GM06990 (cell line): ENCODE data around the gene PLEKHA6.

Source experiments
- DNase-seq: peaks from one replicate; pipeline ENCODE4 v3.0.0-alpha.2; 2011; ENCODE audit not compliant: insufficient read length; ENCODE audit errors: extremely low read depth
- H3K27me3 ChIP-seq: replicated peaks from 2 replicates; pipeline ENCODE4 v1.6.0; 2011; ENCODE audit warnings: low read length; ENCODE audit not compliant: control insufficient read depth, insufficient read depth
- H3K36me3 ChIP-seq: 2 replicates; pipeline ENCODE4 v1.5.1; 2011; ENCODE audit warnings: low read length; ENCODE audit not compliant: control insufficient read depth, insufficient read depth
- H3K4me3 ChIP-seq: replicated peaks from 2 replicates; pipeline ENCODE4 v1.5.1; 2011; ENCODE audit warnings: low read depth, mild to moderate bottlenecking, control low read depth, low read length
- CTCF ChIP-seq: IDR thresholded peaks from 2 replicates; pipeline ENCODE4 v1.5.1; 2011; ENCODE audit warnings: low read length, control low read depth, mild to moderate bottlenecking, inconsistent platforms; ENCODE audit not compliant: insufficient read depth, poor library complexity, severe bottlenecking

The PLEKHA6 gene

GRCh38 chr1:204196068-204196795 lies 163.5 kb downstream of the PLEKHA6 start, which contains the start of gene KISS1:
Gene KISS1 (minus strand): TSS chr1:204196491. CDS start chr1:204192876, 3,615 bp downstream.
- no peaks in the 10 kb centered on the region for H3K36me3 ChIP-seq
- no peak for DNase-seq
- TF ChIP-seq CTCF: no peak
- H3K27me3 ChIP-seq: peaks cover 1% of the 10 kb centered on the region
- no peak within 1 kb of the TSS for H3K4me3 ChIP-seq

- no peak for DNase-seq
- no peak for TF ChIP-seq CTCF
- peaks cover 1% of the 10 kb centered on the region for H3K27me3 ChIP-seq
These were observed 165.0 kb downstream of the PLEKHA6 start for GRCh38 chr1:204194771-204195170.

GRCh38 chr1:204194080-204194479 lies 165.6 kb downstream of the PLEKHA6 start:
- H3K36me3 ChIP-seq: no peaks in the 10 kb centered on the region
- peaks cover 1% of the 10 kb centered on the region for H3K27me3 ChIP-seq
- DNase-seq: no peak
- TF ChIP-seq CTCF: no peak
- no peak overlapping the region for H3K4me3 ChIP-seq

More at GRCh38 chr1:204194771-204195170, 165.0 kb downstream of the PLEKHA6 start:
- H3K4me3 ChIP-seq: no peak overlapping the region
- H3K36me3 ChIP-seq: no peaks in the 10 kb centered on the region

GRCh38 chr1:204192589-204193352 lies 167.0 kb downstream of the PLEKHA6 start:
- Histone ChIP-seq H3K27me3 (peaks cover 1% of the 10 kb centered on the region), H3K4me3 (no peak overlapping the region), H3K36me3 (no peaks in the 10 kb centered on the region)
- no peak for TF ChIP-seq CTCF
- no peak for DNase-seq

GRCh38 chr1:204192046-204192445 lies 167.7 kb downstream of the PLEKHA6 start:
- DNase-seq: no peak
- no peak for TF ChIP-seq CTCF
- peaks cover 6% of the 10 kb centered on the region for H3K27me3 ChIP-seq
- H3K4me3 ChIP-seq: no peak overlapping the region
- H3K36me3 ChIP-seq: no peaks in the 10 kb centered on the region
